GM12878 (cell line): ENCODE data around the gene OXT. TPM values are rescaled to one million over a fixed set of nuclear protein-coding genes. Genes with fewer than 3 reads are reported as not detected.
A peak's percentile ranks its signal among the peaks of the same experiment; 100 is the strongest.

Source experiments
- ATAC-seq: fragments of 200-7000 bp; cut with Tn5 transposase; 3 replicates; pipeline ENCODE4 v1.9.1; 2020; ENCODE audit warnings: mild to moderate bottlenecking, moderate library complexity
- BruUV-seq: library from RNA; stranded (reverse); fragments of 400-500 nt; replicated peaks from 2 replicates; lab custom pipeline; 2021; lab: Mats Ljungman, UMichigan
- CTCF ChIA-PET: fragments of 300-600 bp; sonication (Branson Sonifier 250); formaldehyde crosslinking; extraction: SDS; loops from one replicate; lab custom pipeline; 2021; ENCODE audit warnings: inconsistent platforms; lab: Yijun Ruan, JAX
- POLR2A ChIA-PET: fragments of 350-600 bp; formaldehyde crosslinking; extraction: SDS; loops from one replicate; lab custom pipeline; 2021; ENCODE audit warnings: inconsistent platforms; lab: Charles Lee
- RAD21 ChIA-PET: fragments of 300-600 bp; sonication (Branson Sonifier 250); formaldehyde crosslinking; loops from one replicate; lab custom pipeline; 2023; ENCODE audit warnings: antibody characterized with exemption; ENCODE audit not compliant: unreplicated experiment; lab: Charles Lee
- SMC1A ChIA-PET: fragments of 300-600 bp; sonication (Branson Sonifier 250); formaldehyde crosslinking; loops from one replicate; lab custom pipeline; 2023; ENCODE audit not compliant: unreplicated experiment, uncharacterized antibody; lab: Charles Lee
- DNase-seq: peaks from one replicate; pipeline ENCODE4 v3.0.0-alpha.2; 2011; ENCODE audit warnings: low read depth, low spot score
- FAIRE-seq: peaks from 3 replicates; lab custom pipeline; 2011; peaks lifted over from hg19 to GRCh38; lab: Jason Lieb, UNC
- H2AFZ ChIP-seq: 2 replicates; pipeline ENCODE4 v1.6.0; 2011; ENCODE audit warnings: low read depth, low read length, control low read depth; ENCODE audit not compliant: control insufficient read depth
- H3K27ac ChIP-seq: 2 replicates; pipeline ENCODE4 v1.5.1; 2011; ENCODE audit warnings: control low read depth; ENCODE audit not compliant: control insufficient read depth, insufficient read depth
- H3K27me3 ChIP-seq, 2 experiments: replicated peaks in 1 of 2; 2 replicates each; pipeline versions ENCODE4 v1.6.0 to v1.6.1; 2011; ENCODE audit warnings: low read length in 1 of 2; ENCODE audit not compliant: control insufficient read depth in 2 of 2, insufficient read depth in 2 of 2
- H3K36me3 ChIP-seq, 2 experiments: 2 replicates each; pipeline ENCODE4 v1.5.1; 2011; ENCODE audit warnings: low read length in 1 of 2; ENCODE audit not compliant: control insufficient read depth in 2 of 2, insufficient read depth in 2 of 2
- H3K4me1 ChIP-seq: 2 replicates; pipeline ENCODE4 v1.6.1; 2011; ENCODE audit warnings: mild to moderate bottlenecking, low read length, moderate library complexity, mixed read lengths; ENCODE audit not compliant: control insufficient read depth, insufficient read depth
- H3K4me2 ChIP-seq: 2 replicates; pipeline ENCODE4 v1.6.0; 2011; ENCODE audit warnings: control low read depth; ENCODE audit not compliant: control insufficient read depth, insufficient read depth
- H3K4me3 ChIP-seq: fragments of 200-600 bp; sonication (generic); 2 replicates; pipeline ENCODE4 v1.5.1; 2016
- H3K79me2 ChIP-seq: 2 replicates; pipeline ENCODE4 v1.6.0; 2011; ENCODE audit warnings: low read length; ENCODE audit not compliant: control insufficient read depth, insufficient read depth
- H3K9ac ChIP-seq: 2 replicates; pipeline ENCODE4 v1.8.0; 2011; ENCODE audit warnings: low read length, control low read depth, mixed read lengths; ENCODE audit not compliant: control insufficient read depth, insufficient read depth
- H3K9me3 ChIP-seq: replicated peaks from 3 replicates; pipeline ENCODE4 v1.5.1; 2011; ENCODE audit warnings: mild to moderate bottlenecking, low read length; ENCODE audit not compliant: control insufficient read depth, insufficient read depth
- H4K20me1 ChIP-seq: 2 replicates; pipeline ENCODE4 v1.6.0; 2011; ENCODE audit not compliant: control insufficient read depth, insufficient read depth
- BHLHE40 ChIP-seq, 2 experiments: fragments of 450-650 bp in 1 of 2; IDR thresholded peaks; 2 replicates each; pipeline ENCODE4 v1.6.1; 2011 to 2017; ENCODE audit warnings: low read depth in 2 of 2, borderline replicate concordance in 1 of 2, improper control_type of control experiment in 1 of 2, low read length in 1 of 2, mild to moderate bottlenecking in 1 of 2
- GABPA ChIP-seq: IDR thresholded peaks from 2 replicates; pipeline ENCODE4 v1.6.1; 2014; ENCODE audit warnings: antibody characterized with exemption, low read depth, mild to moderate bottlenecking, inconsistent platforms
- MYC ChIP-seq: IDR thresholded peaks from 2 replicates; pipeline ENCODE4 v1.6.1; 2011; ENCODE audit warnings: mild to moderate bottlenecking, low read length, moderate library complexity, inconsistent platforms; ENCODE audit not compliant: insufficient read depth, insufficient replicate concordance, insufficient read length, severe bottlenecking
- RAD21 ChIP-seq: IDR thresholded peaks from 2 replicates; pipeline ENCODE4 v1.6.1; 2011; ENCODE audit warnings: mild to moderate bottlenecking, low read depth, low read length, moderate library complexity; ENCODE audit not compliant: insufficient read depth
- SKIL ChIP-seq: fragments of 450-650 bp; IDR thresholded peaks from 2 replicates; pipeline ENCODE4 v1.6.1; 2017; ENCODE audit warnings: mild to moderate bottlenecking, low read depth, inconsistent platforms; ENCODE audit not compliant: poor library complexity, severe bottlenecking
- ZZZ3 ChIP-seq: IDR thresholded peaks from 2 replicates; pipeline ENCODE4 v1.6.1; 2011; ENCODE audit warnings: low read depth; ENCODE audit not compliant: control insufficient read depth, insufficient read length
- WGBS: methylation state at CpG from one replicate; pipeline ENCODE4 v1.1.6; 2016; ENCODE audit warnings: low lambda C conversion rate; ENCODE audit not compliant: insufficient replicate concordance, insufficient coverage; ENCODE audit errors: missing lambda C conversion rate; 5-methylcytosine and 5-hydroxymethylcytosine counted together
- in situ Hi-C: fragments of 300-500 bp; cut with MboI; formaldehyde crosslinking; loops from 9 replicates; pipeline ENCODE4 v1.14.3; 2018; ENCODE audit warnings: mixed read lengths
- intact Hi-C: fragments of 100-400 bp; cut with micrococcal nuclease; formaldehyde crosslinking; loops from one replicate; pipeline ENCODE4 v1.14.2; 2022; ENCODE audit not compliant: unreplicated experiment
- polyA plus RNA-seq, 11 experiments: library from polyadenylated mRNA; depleted of rRNA in 4 of 11; unstranded in 6 of 11; stranded (reverse) in 5 of 11; fragments of >200 nt; fragmentation: Nextera tagmentation in 4 of 11; fragmentation: Illumina TruSeq in 1 of 11; extraction: Ambion mirVana in 4 of 11; extraction: Trizol in 1 of 11; gene quantifications; 1 replicate in 1 of 11; 2 replicates in 10 of 11; pipeline versions ENCODE4 v1.2.1 to v1.2.3, GENCODE V29; 2011 to 2016; ENCODE audit warnings: inconsistent platforms in 2 of 11, missing spikeins in 2 of 11, low read depth in 1 of 11
- total RNA-seq, 4 experiments: library from RNA; depleted of rRNA in 3 of 4; stranded (reverse); fragments of >200 nt in 3 of 4; fragmentation: Illumina TruSeq in 1 of 4; extraction: Trizol in 1 of 4; gene quantifications; 2 replicates each; pipeline versions ENCODE4 v1.2.1 to v1.2.3, GENCODE V29; 2013 to 2021

Gene OXT
- total and polyA plus RNA-seq, 10 of the 15 experiments (the other 5 are each of a cell fraction or from before 2014, with no cell fraction given): not detected

- RAD21 ChIA-PET: no interaction called here
- Histone ChIP-seq H3K4me1 (no peaks in the 10 kb centered on the region), H3K9ac (no peak overlapping the region), H3K27ac (no peak overlapping the region), H3K4me2 (peak overlapping the region; percentile 15; the same call in 1 of the 2 replicates), H3K9me3 (no peaks in the 10 kb centered on the region), H3K4me3 (no peak overlapping the region), H3K79me2 (no peaks in the 10 kb centered on the region), H3K36me3 (no peaks in the 10 kb centered on the region), H4K20me1 (no peaks in the 10 kb centered on the region), H2AFZ (no peak overlapping the region), H3K27me3 (peaks cover 4 to 7% of the 10 kb centered on the region in 2 experiments)
- 22% methylated on average over 67 of the region's 81 CpGs for WGBS
- no peak for FAIRE-seq
- SMC1A ChIA-PET: interaction anchor here (0.5 kb wide), 1 partner anchor 81 kb away, joined by 4 read pairs; no protein-coding TSS in a partner anchor
- no peak for ATAC-seq
- CTCF ChIA-PET: no interaction called here
- no peak for DNase-seq
- POLR2A ChIA-PET: no interaction called here
- intact Hi-C loops (no loop called here), in situ Hi-C loops (no loop called here)
- BruUV-seq: no TSS peak
- no peak for TF ChIP-seq BHLHE40 (IDR thresholded peaks at IDR 0.05; ENCODE audit: borderline replicate concordance in 1 of 2, low read depth in 2 of 2, low read length in 1 of 2)
- TF ChIP-seq ZZZ3: no peak
- TF ChIP-seq SKIL: no peak
- no peak for TF ChIP-seq MYC
- no peak for TF ChIP-seq RAD21
- TF ChIP-seq GABPA: no peak
Observed at GRCh38 chr20:3092611-3093379, 21.4 kb downstream of the OXT start.
